ENCODE data around the gene BTBD2.

BTBD2 gene

GRCh38 chr19:1936916-1937610, 78.5 kb downstream of the BTBD2 start:
- DNase-seq, result no peak

- no peak for DNase-seq
Measured at GRCh38 chr19:1936430-1936829, 79.1 kb downstream of the BTBD2 start.

- no peak for DNase-seq
Measured at GRCh38 chr19:1935484-1936208, 79.9 kb downstream of the BTBD2 start.

Data from NCI-H1417 (cell line).